ENCODE results near the gene INSIG2. TPM values are rescaled to one million over a fixed set of nuclear protein-coding genes. Genes with fewer than 3 reads are reported as not detected.

INSIG2 gene
- total and polyA plus RNA-seq, 2 of the 8 experiments (the other 6 are each of a cell fraction or from before 2014, with no cell fraction given): 7.0 to 11.2 TPM

DNA sequence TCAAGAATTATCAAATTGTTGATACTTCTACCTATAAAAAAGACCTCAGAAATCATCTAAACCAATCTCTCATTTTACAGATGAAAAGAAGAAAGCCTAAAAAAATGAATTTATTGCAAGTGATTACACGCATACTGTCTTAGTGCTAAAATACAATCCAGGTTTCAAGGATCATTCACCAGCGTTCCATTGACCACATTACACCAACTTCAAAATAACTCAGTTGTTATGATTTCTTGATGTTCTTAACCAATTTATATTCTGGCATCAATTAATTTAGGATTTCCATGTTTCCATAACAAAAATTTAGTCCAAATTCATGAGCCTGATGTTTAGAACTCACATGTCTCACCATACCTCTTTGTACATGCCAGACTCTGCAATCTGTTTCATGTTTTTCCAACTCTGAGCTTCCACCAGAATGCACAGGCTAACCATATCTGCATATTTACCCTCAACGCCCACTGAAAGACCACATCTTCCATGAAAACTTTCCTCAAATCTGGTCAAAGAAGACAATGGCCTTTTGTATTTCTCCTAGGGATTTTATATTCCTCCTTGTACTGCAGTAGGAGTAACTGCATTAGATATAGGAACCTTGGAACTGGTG lies 2.1 kb upstream of the INSIG2 start:
- Histone ChIP-seq H3K4me1 (replicated peaks in 1 of 4; ENCODE audit: control insufficient read depth in 3 of 4, insufficient read depth in 4 of 4, low read length in 3 of 4) (peaks cover 0 to 5% (median 2%) of the 10 kb centered on the region in 4 experiments; a peak in 3 of 7 replicates), H3K79me1 (ENCODE audit: low read depth, low read length) (no peaks in the 10 kb centered on the region), H2AFZ (ENCODE audit: low read length) (no peak overlapping the region), H2BK5ac (ENCODE audit: low read depth, low read length) (no peak overlapping the region), H4K5ac (ENCODE audit: insufficient read length, low read depth, low read length) (no peak overlapping the region), H3K4ac (replicated peaks; ENCODE audit: insufficient read length, low read depth, low read length) (no peak overlapping the region), H3K14ac (ENCODE audit: insufficient read length) (no peak overlapping the region), H2BK15ac (ENCODE audit: low read length) (no peak overlapping the region), H2BK120ac (replicated peaks; ENCODE audit: low read depth, low read length) (no peak overlapping the region), H4K8ac (ENCODE audit: extremely low read depth, insufficient read depth, low read length) (no peak overlapping the region), H4K20me1 (replicated peaks in 1 of 2; ENCODE audit: control insufficient read depth in 1 of 2, insufficient read depth in 2 of 2, low read length in 2 of 2) (no peaks in the 10 kb centered on the region), H3K56ac (replicated peaks; ENCODE audit: insufficient read length, low read depth, low read length) (no peak overlapping the region), H4K91ac (replicated peaks; ENCODE audit: insufficient read length, low read length) (no peak overlapping the region), H3K4me3 (ENCODE audit: extremely low read depth in 1 of 4, insufficient read depth in 2 of 4, low read depth in 3 of 4, low read length in 4 of 4) (no peak overlapping the region), H3K23me2 (ENCODE audit: low read depth, low read length) (no peaks in the 10 kb centered on the region; the same call in 1 of the 2 replicates), H3K27ac (ENCODE audit: low read depth, low read length) (no peak overlapping the region), H3K27me3 (replicated peaks in 1 of 4; ENCODE audit: control insufficient read depth in 3 of 4, extremely low read depth in 1 of 4, insufficient read depth in 3 of 4, low read length in 3 of 4) (no peaks in the 10 kb centered on the region), H2BK20ac (ENCODE audit: low read length) (no peak overlapping the region), H3K9ac (replicated peaks in 1 of 4; ENCODE audit: extremely low read depth in 1 of 4, low read depth in 3 of 4, low read length in 3 of 4) (no peak overlapping the region), H3K18ac (ENCODE audit: extremely low read depth, low read length) (no peak overlapping the region), H2BK12ac (ENCODE audit: low read depth, low read length) (no peak overlapping the region), H3K4me2 (ENCODE audit: insufficient read depth in 1 of 2, low read depth in 2 of 2, low read length in 2 of 2) (no peak overlapping the region), H3K9me3 (ENCODE audit: insufficient read depth in 2 of 2, low read depth in 1 of 2, low read length in 1 of 2) (no peaks in the 10 kb centered on the region), H3K79me2 (ENCODE audit: control insufficient read depth in 1 of 2, insufficient read depth in 2 of 2, low read length in 2 of 2) (peaks cover 0 to 25% of the 10 kb centered on the region in 2 experiments; a peak in 2 of 4 replicates), H3K23ac (ENCODE audit: insufficient read length) (no peak overlapping the region), H3K36me3 (ENCODE audit: control insufficient read depth in 2 of 4, insufficient read depth in 4 of 4, low read length in 3 of 4) (no peaks in the 10 kb centered on the region), H2AK5ac (ENCODE audit: low read depth, low read length) (no peak overlapping the region)
- no peak for DNase-seq (ENCODE audit: low read depth in 1 of 2, low spot score in 2 of 2)
- ChIA-PET CTCF (ENCODE audit: partially characterized antibody) (interaction anchor here (1.2 kb wide), 1 partner anchor 8 kb away, joined by 3 read pairs; no protein-coding TSS in a partner anchor), POLR2A (ENCODE audit: partially characterized antibody) (interaction anchor here (1.1 kb wide), 1 partner anchor 35 kb away, joined by 3 read pairs; no protein-coding TSS in a partner anchor)
- WGBS, 2 experiments (ENCODE audit: extremely low coverage in 1 of 2, insufficient coverage in 1 of 2, insufficient read length in 1 of 2, insufficient replicate concordance in 2 of 2, low coverage in 1 of 2, low lambda C conversion rate in 2 of 2, missing lambda C conversion rate in 1 of 2): 89% methylated on average over 3 of the region's 3 CpGs; no CpG with 5 or more reads in 1 of the 2 experiments
- FAIRE-seq: no peak
- TF ChIP-seq TAF7 (optimal IDR thresholded peaks at IDR 0.05; ENCODE audit: borderline replicate concordance, low read depth, low read length): no peak
- TF ChIP-seq CREB1 (IDR thresholded peaks at IDR 0.05): no peak
- TF ChIP-seq GTF2F1 (IDR thresholded peaks at IDR 0.05; ENCODE audit: borderline replicate concordance, low read depth, low read length): no peak
- no peak for TF ChIP-seq FOSL1 (IDR thresholded peaks at IDR 0.05; ENCODE audit: insufficient read depth, low read depth, low read length)
- TF ChIP-seq CEBPB (IDR thresholded peaks at IDR 0.05; ENCODE audit: low read depth, low read length): no peak
- TF ChIP-seq NRF1 (IDR thresholded peaks at IDR 0.05; ENCODE audit: low read depth, low read length): no peak
- no peak for TF ChIP-seq POLR2A (IDR thresholded peaks at IDR 0.05; ENCODE audit: control extremely low read depth in 1 of 2, low read depth in 2 of 2, low read length in 2 of 2)
- TF ChIP-seq JUN (IDR thresholded peaks at IDR 0.05; ENCODE audit: low read depth, low read length): no peak
- TF ChIP-seq POLR2AphosphoS5 (IDR thresholded peaks at IDR 0.05; ENCODE audit: low read depth, low read length): no peak
